Activated T-helper 17 cell treated with anti-CD3 and anti-CD28 coated beads, Interleukin-2, amount 50 U/mL, for 72 hours (primary cell): Measurements from ENCODE around the gene URB2. TPM values are rescaled to one million over a fixed set of nuclear protein-coding genes. Genes with fewer than 3 reads are reported as not detected.
A peak's percentile ranks its signal among the peaks of the same experiment; 100 is the strongest.
"Not testable (repeated sequence)": the region's sequence is repeated elsewhere in the genome, so short reads cannot be mapped to it uniquely, and the experiment has no call there.

Experiments
- ATAC-seq: fragments of 150-1000 bp; cut with Tn5 transposase; replicated peaks from 2 replicates; pipeline ENCODE4 v1.10.0; 2021; ENCODE audit warnings: mild to moderate bottlenecking, moderate library complexity
- H3K27ac Mint-ChIP-seq: one replicate; pipeline ENCODE4 v1.8.0; 2022; ENCODE audit warnings: mixed read lengths
- H3K27me3 Mint-ChIP-seq: one replicate; pipeline ENCODE4 v1.8.0; 2022; ENCODE audit warnings: mixed read lengths
- H3K36me3 Mint-ChIP-seq: one replicate; pipeline ENCODE4 v1.8.0; 2022; ENCODE audit warnings: low read depth, mild to moderate bottlenecking, mixed read lengths
- H3K4me1 Mint-ChIP-seq: one replicate; pipeline ENCODE4 v1.8.0; 2022; ENCODE audit warnings: mixed read lengths
- H3K4me3 Mint-ChIP-seq: one replicate; pipeline ENCODE4 v1.8.0; 2022; ENCODE audit warnings: mild to moderate bottlenecking, mixed read lengths
- H3K9me3 Mint-ChIP-seq: one replicate; pipeline ENCODE4 v1.8.0; 2022; ENCODE audit warnings: mixed read lengths
- total RNA-seq, 2 donors: library from RNA; stranded (reverse); gene quantifications; one replicate each; pipeline ENCODE4 v1.2.3, GENCODE V29; 2022

Gene URB2
- total RNA-seq, 2 donors from 2014 or later: 8.6 to 19.6 TPM

- H3K4me1 Mint-ChIP-seq: no peaks in the 10 kb centered on the region
- H3K36me3 Mint-ChIP-seq: peaks cover 13% of the 10 kb centered on the region
- no peaks in the 10 kb centered on the region for H3K27me3 Mint-ChIP-seq
- ATAC-seq: no peak
- no peak overlapping the region for H3K4me3 Mint-ChIP-seq
- no peak overlapping the region for H3K27ac Mint-ChIP-seq
- H3K9me3 Mint-ChIP-seq: no peaks in the 10 kb centered on the region
These were observed 46.2 kb downstream of the URB2 start for GRCh38 chr1:229672246-229672645.

GRCh38 chr1:229674042-229674441, 48.0 kb downstream of the URB2 start:
- Mint-ChIP-seq H3K27me3 (no peaks in the 10 kb centered on the region), H3K27ac (no peak overlapping the region), H3K36me3 (no peaks in the 10 kb centered on the region), H3K4me1 (no peaks in the 10 kb centered on the region), H3K9me3 (no peaks in the 10 kb centered on the region), H3K4me3 (no peak overlapping the region)
- no peak for ATAC-seq

DNA sequence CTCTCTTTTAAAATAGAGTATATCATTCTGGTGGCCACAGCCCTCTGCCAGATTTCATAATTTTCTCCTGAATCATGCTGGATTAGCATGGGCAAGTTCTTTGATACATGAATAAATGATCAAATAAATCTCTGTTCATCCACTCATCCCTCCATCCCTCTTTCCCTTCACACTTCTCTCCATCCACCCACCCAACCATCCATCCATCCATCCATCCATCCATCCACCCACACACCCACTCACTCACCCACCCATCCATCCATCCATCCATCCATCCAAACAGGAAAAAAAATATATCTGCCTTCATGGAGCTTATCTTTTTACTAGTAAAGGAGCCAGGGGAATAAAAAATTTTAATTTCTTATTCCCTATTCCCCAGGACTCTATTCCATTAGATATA, 49.3 kb downstream of the URB2 start:
- H3K9me3 Mint-ChIP-seq: no peaks in the 10 kb centered on the region
- H3K27ac Mint-ChIP-seq: no peak overlapping the region

GRCh38 chr1:229685149-229685548, 59.1 kb downstream of the URB2 start:
- no peaks in the 10 kb centered on the region for H3K36me3 Mint-ChIP-seq
- no peaks in the 10 kb centered on the region for H3K4me1 Mint-ChIP-seq
- ATAC-seq: no peak
- no peak overlapping the region for H3K27ac Mint-ChIP-seq
- H3K9me3 Mint-ChIP-seq: peaks cover 9% of the 10 kb centered on the region
- H3K27me3 Mint-ChIP-seq: peaks cover 4% of the 10 kb centered on the region
- no peak overlapping the region for H3K4me3 Mint-ChIP-seq

More for the DNA sequence above, 49.3 kb downstream of the URB2 start:
- no peak for ATAC-seq
- Mint-ChIP-seq H3K36me3 (no peaks in the 10 kb centered on the region), H3K4me3 (no peak overlapping the region), H3K4me1 (no peaks in the 10 kb centered on the region), H3K27me3 (no peaks in the 10 kb centered on the region)

- H3K27ac Mint-ChIP-seq: no peak overlapping the region
- H3K27me3 Mint-ChIP-seq: peaks cover 4% of the 10 kb centered on the region
- H3K4me3 Mint-ChIP-seq: no peak overlapping the region
- H3K36me3 Mint-ChIP-seq: no peaks in the 10 kb centered on the region
- peaks cover 9% of the 10 kb centered on the region for H3K9me3 Mint-ChIP-seq
- peaks cover 14% of the 10 kb centered on the region for H3K4me1 Mint-ChIP-seq
- no peak for ATAC-seq
These were observed 63.2 kb downstream of the URB2 start for GRCh38 chr1:229689273-229689672.

GRCh38 chr1:229689904-229690303, 63.9 kb downstream of the URB2 start:
- no peak overlapping the region for H3K27ac Mint-ChIP-seq
- H3K36me3 Mint-ChIP-seq: no peaks in the 10 kb centered on the region
- H3K4me1 Mint-ChIP-seq: peaks cover 14% of the 10 kb centered on the region
- ATAC-seq: no peak
- peaks cover 4% of the 10 kb centered on the region for H3K27me3 Mint-ChIP-seq
- peaks cover 9% of the 10 kb centered on the region for H3K9me3 Mint-ChIP-seq
- H3K4me3 Mint-ChIP-seq: no peak overlapping the region

GRCh38 chr1:229690662-229691061, 64.6 kb downstream of the URB2 start:
- peaks cover 4% of the 10 kb centered on the region for H3K27me3 Mint-ChIP-seq
- no peak overlapping the region for H3K27ac Mint-ChIP-seq
- H3K4me3 Mint-ChIP-seq: no peak overlapping the region
- H3K4me1 Mint-ChIP-seq: peaks cover 14% of the 10 kb centered on the region
- no peaks in the 10 kb centered on the region for H3K36me3 Mint-ChIP-seq
- ATAC-seq: no peak
- H3K9me3 Mint-ChIP-seq: peaks cover 3% of the 10 kb centered on the region

DNA sequence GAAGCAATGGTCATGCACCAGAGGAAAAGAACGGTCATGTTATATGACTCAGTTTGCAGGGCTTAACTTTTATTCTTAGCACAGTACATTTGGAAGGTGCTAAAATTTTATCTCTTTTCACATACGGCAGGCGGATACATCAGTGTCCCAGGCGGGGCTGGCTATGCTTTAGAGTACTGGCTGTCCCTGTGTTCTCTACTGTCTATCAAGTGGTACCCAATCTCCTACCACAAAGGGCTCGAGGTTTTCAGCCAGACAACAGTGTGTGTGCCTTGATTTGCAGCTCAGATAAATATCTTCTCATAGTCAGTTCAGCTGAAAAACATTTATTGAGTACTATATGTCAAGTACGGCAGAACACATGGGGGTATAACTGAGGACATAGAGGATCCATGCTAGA, 65.3 kb downstream of the URB2 start:
- peak overlapping the region; percentile 65 for H3K27ac Mint-ChIP-seq
- no peak for ATAC-seq
- no peaks in the 10 kb centered on the region for H3K9me3 Mint-ChIP-seq
- no peaks in the 10 kb centered on the region for H3K36me3 Mint-ChIP-seq
- H3K27me3 Mint-ChIP-seq: no peaks in the 10 kb centered on the region
- peaks cover 14% of the 10 kb centered on the region for H3K4me1 Mint-ChIP-seq
- no peak overlapping the region for H3K4me3 Mint-ChIP-seq

DNA sequence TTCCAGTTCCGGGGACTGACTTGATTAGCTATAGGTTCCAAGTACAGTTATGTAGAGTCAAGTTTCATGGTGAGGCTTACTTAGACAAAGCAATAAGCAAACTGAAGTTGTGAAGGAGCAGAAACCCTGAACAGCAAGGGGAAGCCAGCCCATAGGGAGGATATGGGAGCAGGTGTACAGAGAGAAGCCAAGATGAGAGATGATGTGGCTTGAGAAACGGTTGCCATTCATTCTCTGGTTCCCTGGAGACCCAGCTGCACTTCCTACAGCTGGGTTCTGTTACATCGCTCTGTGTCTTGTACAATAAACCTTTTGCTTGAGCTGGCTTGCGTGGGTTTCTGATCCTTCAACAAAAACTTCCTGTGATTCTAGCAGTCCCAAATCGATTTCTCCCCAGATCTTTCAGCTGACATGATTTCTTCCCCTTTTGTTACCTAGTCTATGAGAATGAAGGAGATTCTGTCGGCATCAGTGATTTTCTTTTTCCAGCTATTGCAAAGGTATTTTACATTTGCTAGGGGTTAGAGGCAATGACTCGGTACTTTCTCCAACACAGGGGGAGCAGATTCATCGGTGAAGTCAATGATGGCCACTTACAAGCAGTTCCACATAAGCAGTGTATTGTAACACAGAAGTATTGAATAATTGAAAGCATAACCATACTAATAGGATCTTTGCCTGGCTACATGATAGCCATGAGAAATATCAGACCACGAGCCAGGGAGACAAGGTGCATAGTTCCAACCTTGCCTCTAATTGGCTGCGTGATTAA, 67.3 kb downstream of the URB2 start:
- Mint-ChIP-seq H3K27ac (no peak overlapping the region), H3K4me1 (peaks cover 14% of the 10 kb centered on the region), H3K27me3 (no peaks in the 10 kb centered on the region), H3K4me3 (no peak overlapping the region), H3K36me3 (no peaks in the 10 kb centered on the region), H3K9me3 (no peaks in the 10 kb centered on the region)
- no peak for ATAC-seq

DNA sequence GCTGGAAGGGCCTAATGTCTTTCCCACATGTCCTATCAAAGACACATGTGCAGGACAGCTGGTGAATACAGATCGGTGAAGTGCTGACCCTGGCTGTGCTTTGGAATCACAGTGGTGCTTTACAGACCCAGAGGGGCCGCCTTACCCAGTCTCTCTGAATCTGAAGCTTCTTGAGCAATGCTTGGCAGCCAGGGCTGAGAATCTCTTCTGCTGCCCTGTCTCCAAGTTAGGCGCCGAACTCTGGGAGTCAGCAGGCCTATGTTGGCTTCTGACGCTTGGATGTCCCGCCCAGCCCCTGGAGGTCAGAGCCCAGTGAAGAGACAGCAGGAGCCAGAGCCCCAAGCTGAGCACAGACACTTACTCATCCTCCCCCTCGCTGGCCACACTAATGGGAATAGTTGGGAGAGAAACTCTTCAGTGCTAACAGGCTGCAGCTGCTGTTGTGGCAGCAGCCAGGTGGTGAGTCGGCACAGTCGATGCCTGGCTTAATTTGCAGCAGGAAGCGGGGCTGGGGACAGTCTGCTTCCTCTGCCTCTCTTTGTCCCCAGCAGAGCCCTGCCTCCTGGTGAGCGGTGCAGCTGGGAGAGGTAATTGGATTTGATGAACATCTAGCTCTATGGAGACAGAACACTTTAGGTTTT, 68.1 kb downstream of the URB2 start:
- no peak for ATAC-seq
- H3K4me1 Mint-ChIP-seq: peaks cover 14% of the 10 kb centered on the region
- no peaks in the 10 kb centered on the region for H3K9me3 Mint-ChIP-seq
- no peaks in the 10 kb centered on the region for H3K36me3 Mint-ChIP-seq
- H3K27me3 Mint-ChIP-seq: no peaks in the 10 kb centered on the region
- H3K4me3 Mint-ChIP-seq: no peak overlapping the region
- H3K27ac Mint-ChIP-seq: no peak overlapping the region

- Mint-ChIP-seq H3K4me3 (no peak overlapping the region), H3K9me3 (no peaks in the 10 kb centered on the region), H3K27ac (no peak overlapping the region), H3K27me3 (no peaks in the 10 kb centered on the region), H3K36me3 (no peaks in the 10 kb centered on the region), H3K4me1 (peaks cover 9% of the 10 kb centered on the region)
- ATAC-seq: peak; percentile 31
These were observed 70.3 kb downstream of the URB2 start for GRCh38 chr1:229696385-229696784.

GRCh38 chr1:229699613-229700267, 73.7 kb downstream of the URB2 start:
- no peak for ATAC-seq
- Mint-ChIP-seq H3K4me3 (no peak overlapping the region), H3K4me1 (no peaks in the 10 kb centered on the region), H3K36me3 (no peaks in the 10 kb centered on the region), H3K27me3 (no peaks in the 10 kb centered on the region), H3K27ac (no peak overlapping the region), H3K9me3 (no peaks in the 10 kb centered on the region)

GRCh38 chr1:229704157-229704556, 78.1 kb downstream of the URB2 start:
- Mint-ChIP-seq H3K9me3 (no peaks in the 10 kb centered on the region), H3K4me1 (no peaks in the 10 kb centered on the region), H3K27ac (no peak overlapping the region), H3K27me3 (peaks cover 6% of the 10 kb centered on the region), H3K36me3 (no peaks in the 10 kb centered on the region), H3K4me3 (no peak overlapping the region)
- ATAC-seq: no peak

DNA sequence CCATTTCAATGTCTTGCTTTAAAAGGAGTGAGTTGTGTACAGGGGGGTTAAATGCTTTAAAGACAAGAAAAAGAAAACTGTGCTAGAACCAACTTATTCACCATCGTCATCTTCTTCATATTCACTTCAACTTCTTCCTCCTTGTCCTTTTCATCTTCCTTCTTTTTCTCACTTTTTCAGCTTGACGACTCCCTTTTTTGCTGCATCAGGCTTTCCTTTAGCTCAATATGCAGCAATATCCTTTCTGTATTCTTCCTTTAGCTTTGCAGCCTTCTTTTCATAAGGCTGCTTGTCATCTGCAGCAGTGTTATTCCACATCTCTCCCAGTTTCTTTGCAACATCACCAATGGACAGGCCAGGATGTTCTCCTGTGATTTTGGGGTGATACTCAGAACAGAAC, 79.1 kb downstream of the URB2 start:
- H3K4me3 Mint-ChIP-seq: not testable (repeated sequence)

GRCh38 chr1:229707127-229707526, 81.1 kb downstream of the URB2 start:
- peaks cover 17% of the 10 kb centered on the region for H3K27me3 Mint-ChIP-seq
- H3K27ac Mint-ChIP-seq, ATAC-seq, H3K9me3 Mint-ChIP-seq, H3K4me3 Mint-ChIP-seq, H3K4me1 Mint-ChIP-seq, H3K36me3 Mint-ChIP-seq: not testable (repeated sequence)

More for the DNA sequence above, 79.1 kb downstream of the URB2 start:
- not testable (repeated sequence) for H3K4me1 Mint-ChIP-seq, H3K9me3 Mint-ChIP-seq, H3K36me3 Mint-ChIP-seq, ATAC-seq, H3K27ac Mint-ChIP-seq
- peaks cover 12% of the 10 kb centered on the region for H3K27me3 Mint-ChIP-seq
